ENCODE results near the gene PTPA.

GRCh38 chr9:129075996-129076639 is 35.1 kb upstream of the PTPA start:
- TF ChIP-seq SIN3A (IDR thresholded peaks at IDR 0.05; ENCODE audit: borderline replicate concordance, insufficient read depth, low read length): no peak
- no peak for TF ChIP-seq REST (IDR thresholded peaks at IDR 0.05; ENCODE audit: insufficient read depth in 1 of 2, low read depth in 2 of 2, low read length in 2 of 2)
- TF ChIP-seq POLR2AphosphoS5 (IDR thresholded peaks at IDR 0.05; ENCODE audit: low read depth, low read length): no peak
- no peak for TF ChIP-seq FOXP2 (optimal IDR thresholded peaks at IDR 0.05; ENCODE audit: borderline replicate concordance, extremely low read depth, extremely low read length, insufficient read depth)
